MM.1S (cell line): ENCODE measurements around the gene PLIN4.

Experiments
- DNase-seq: peaks from one replicate; pipeline ENCODE4 v3.0.0-alpha.2; 2015
- H2AFZ ChIP-seq: fragments of 300-600 bp; sonication (generic); 2 replicates; pipeline ENCODE4 v1.6.0; 2016; ENCODE audit warnings: antibody characterized with exemption, low read length
- H3F3A ChIP-seq: fragments of 300-600 bp; sonication (generic); 2 replicates; pipeline ENCODE4 v1.6.1; 2016; ENCODE audit warnings: mild to moderate bottlenecking, antibody characterized with exemption, low read length, moderate library complexity, mixed read lengths; ENCODE audit not compliant: insufficient read depth
- H3K27ac ChIP-seq: fragments of 300-600 bp; sonication (generic); 2 replicates; pipeline ENCODE4 v1.5.1; 2016; ENCODE audit warnings: mild to moderate bottlenecking, low read length
- H3K27me3 ChIP-seq: fragments of 300-600 bp; sonication (generic); replicated peaks from 2 replicates; pipeline ENCODE4 v1.6.0; 2016; ENCODE audit warnings: low read length; ENCODE audit not compliant: insufficient read depth
- H3K36me3 ChIP-seq: fragments of 300-600 bp; sonication (generic); replicated peaks from 2 replicates; pipeline ENCODE4 v1.6.1; 2016; ENCODE audit warnings: mild to moderate bottlenecking, low read length, mixed read lengths; ENCODE audit not compliant: insufficient read depth
- H3K4me1 ChIP-seq: fragments of 300-600 bp; sonication (generic); 2 replicates; pipeline ENCODE4 v1.6.1; 2016; ENCODE audit warnings: low read length, mixed read lengths
- H3K4me2 ChIP-seq: fragments of 300-600 bp; sonication (generic); 2 replicates; pipeline ENCODE4 v1.6.0; 2016; ENCODE audit warnings: low read depth, low read length
- H3K4me3 ChIP-seq: fragments of 300-600 bp; sonication (generic); 2 replicates; pipeline ENCODE4 v1.5.1; 2016; ENCODE audit warnings: low read length, mixed read lengths
- H3K79me2 ChIP-seq: fragments of 300-600 bp; sonication (generic); 2 replicates; pipeline ENCODE4 v1.6.1; 2016; ENCODE audit warnings: mixed run types, low read length, mixed read lengths
- H3K9ac ChIP-seq: fragments of 300-600 bp; sonication (generic); 2 replicates; pipeline ENCODE4 v1.6.1; 2016; ENCODE audit warnings: low read length, mixed read lengths
- H3K9me2 ChIP-seq: fragments of 300-600 bp; sonication (generic); replicated peaks from 2 replicates; pipeline ENCODE4 v1.6.1; 2016; ENCODE audit warnings: mild to moderate bottlenecking, low read length, mixed read lengths; ENCODE audit not compliant: insufficient read depth
- H3K9me3 ChIP-seq: fragments of 300-600 bp; sonication (generic); replicated peaks from 2 replicates; pipeline ENCODE4 v1.6.1; 2016; ENCODE audit warnings: mild to moderate bottlenecking, low read length, mixed read lengths; ENCODE audit not compliant: insufficient read depth
- H4K20me1 ChIP-seq: fragments of 300-600 bp; sonication (generic); 2 replicates; pipeline ENCODE4 v1.6.1; 2016; ENCODE audit warnings: mild to moderate bottlenecking, low read length, moderate library complexity, mixed read lengths; ENCODE audit not compliant: insufficient read depth
- CTCF ChIP-seq: fragments of 300-600 bp; sonication (generic); IDR thresholded peaks from 2 replicates; pipeline ENCODE4 v1.5.1; 2016; ENCODE audit warnings: antibody characterized with exemption, low read length, mixed read lengths
- EZH2 ChIP-seq: fragments of 300-600 bp; sonication (generic); optimal IDR thresholded peaks from 2 replicates; pipeline ENCODE3; 2017; ENCODE audit warnings: low read depth, mild to moderate bottlenecking, antibody characterized with exemption, low read length, mixed read lengths
- EZH2phosphoT487 ChIP-seq: fragments of 300-600 bp; sonication (generic); IDR thresholded peaks from 2 replicates; pipeline ENCODE4 v1.6.1; 2018; ENCODE audit warnings: antibody characterized with exemption, low read length

The PLIN4 gene

GRCh38 chr19:4510435-4511255 is 7.6 kb downstream of the PLIN4 start:
- Histone ChIP-seq H3F3A (no peaks in the 10 kb centered on the region), H3K27me3 (peaks cover 25% of the 10 kb centered on the region)

DNA sequence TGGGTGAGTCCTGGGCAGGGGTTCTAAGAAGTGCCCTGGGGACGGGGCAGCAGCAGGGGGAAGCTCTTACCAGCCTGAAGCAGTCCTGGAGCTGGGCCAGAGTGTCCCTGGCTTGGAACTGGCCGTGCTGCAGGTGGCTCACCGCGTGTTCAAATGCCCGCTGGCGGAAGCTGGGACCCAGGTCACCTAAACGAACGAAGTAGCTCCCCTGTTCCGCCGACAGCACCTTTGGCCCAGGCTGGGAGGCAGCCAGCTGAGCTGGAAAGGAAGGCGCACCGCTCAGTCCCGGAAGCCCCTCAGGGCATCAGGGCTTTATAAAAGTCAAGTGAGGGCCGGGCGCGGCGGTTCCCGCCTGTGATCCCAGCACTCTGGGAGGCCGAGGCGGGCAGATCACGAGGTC is 9.6 kb downstream of the PLIN4 start:
- Histone ChIP-seq H3K9ac (no peak overlapping the region), H3K36me3 (no peaks in the 10 kb centered on the region), H3K4me1 (no peaks in the 10 kb centered on the region), H3F3A (no peaks in the 10 kb centered on the region), H3K4me3 (no peak overlapping the region), H3K27me3 (peaks cover 13% of the 10 kb centered on the region), H3K27ac (no peak overlapping the region), H4K20me1 (no peaks in the 10 kb centered on the region), H3K9me3 (no peaks in the 10 kb centered on the region), H2AFZ (no peak overlapping the region), H3K79me2 (no peaks in the 10 kb centered on the region), H3K9me2 (no peaks in the 10 kb centered on the region), H3K4me2 (no peak overlapping the region)
- DNase-seq, result no peak
- TF ChIP-seq EZH2phosphoT487, result no peak
- no peak for TF ChIP-seq CTCF
- no peak for TF ChIP-seq EZH2

More at GRCh38 chr19:4510435-4511255, 7.6 kb downstream of the PLIN4 start:
- Histone ChIP-seq H2AFZ (no peak overlapping the region), H3K4me3 (no peak overlapping the region), H3K4me1 (no peaks in the 10 kb centered on the region), H3K27ac (no peak overlapping the region), H4K20me1 (no peaks in the 10 kb centered on the region), H3K36me3 (no peaks in the 10 kb centered on the region), H3K4me2 (no peak overlapping the region), H3K9ac (no peak overlapping the region), H3K9me2 (no peaks in the 10 kb centered on the region), H3K9me3 (no peaks in the 10 kb centered on the region), H3K79me2 (no peaks in the 10 kb centered on the region)
- TF ChIP-seq CTCF, result no peak
- no peak for TF ChIP-seq EZH2phosphoT487
- no peak for TF ChIP-seq EZH2
- DNase-seq, result no peak

GRCh38 chr19:4507804-4508203 is 10.5 kb downstream of the PLIN4 start:
- H3K27me3 ChIP-seq, result peaks cover 8% of the 10 kb centered on the region; the same call in 1 of the 2 replicates
- no peaks in the 10 kb centered on the region for H3K36me3 ChIP-seq
- no peak overlapping the region for H3K9ac ChIP-seq
- H3K79me2 ChIP-seq, result no peaks in the 10 kb centered on the region
- H3F3A ChIP-seq, result no peaks in the 10 kb centered on the region
- no peak overlapping the region for H3K27ac ChIP-seq
- H4K20me1 ChIP-seq, result no peaks in the 10 kb centered on the region
- H3K4me1 ChIP-seq, result no peaks in the 10 kb centered on the region
- H2AFZ ChIP-seq, result no peak overlapping the region
- H3K4me2 ChIP-seq, result no peak overlapping the region
- no peak for DNase-seq
- H3K9me2 ChIP-seq, result no peaks in the 10 kb centered on the region
- no peaks in the 10 kb centered on the region for H3K9me3 ChIP-seq
- no peak for TF ChIP-seq CTCF
- no peak for TF ChIP-seq EZH2
- TF ChIP-seq EZH2phosphoT487, result no peak
- H3K4me3 ChIP-seq, result no peak overlapping the region
